NCI-H2107 (cell line): ENCODE measurements around the gene DCBLD2.

ENCODE experiments used
- DNase-seq: peaks from one replicate; lab custom pipeline; 2025; lab: John Stamatoyannopoulos, UW

Gene DCBLD2, protein sequence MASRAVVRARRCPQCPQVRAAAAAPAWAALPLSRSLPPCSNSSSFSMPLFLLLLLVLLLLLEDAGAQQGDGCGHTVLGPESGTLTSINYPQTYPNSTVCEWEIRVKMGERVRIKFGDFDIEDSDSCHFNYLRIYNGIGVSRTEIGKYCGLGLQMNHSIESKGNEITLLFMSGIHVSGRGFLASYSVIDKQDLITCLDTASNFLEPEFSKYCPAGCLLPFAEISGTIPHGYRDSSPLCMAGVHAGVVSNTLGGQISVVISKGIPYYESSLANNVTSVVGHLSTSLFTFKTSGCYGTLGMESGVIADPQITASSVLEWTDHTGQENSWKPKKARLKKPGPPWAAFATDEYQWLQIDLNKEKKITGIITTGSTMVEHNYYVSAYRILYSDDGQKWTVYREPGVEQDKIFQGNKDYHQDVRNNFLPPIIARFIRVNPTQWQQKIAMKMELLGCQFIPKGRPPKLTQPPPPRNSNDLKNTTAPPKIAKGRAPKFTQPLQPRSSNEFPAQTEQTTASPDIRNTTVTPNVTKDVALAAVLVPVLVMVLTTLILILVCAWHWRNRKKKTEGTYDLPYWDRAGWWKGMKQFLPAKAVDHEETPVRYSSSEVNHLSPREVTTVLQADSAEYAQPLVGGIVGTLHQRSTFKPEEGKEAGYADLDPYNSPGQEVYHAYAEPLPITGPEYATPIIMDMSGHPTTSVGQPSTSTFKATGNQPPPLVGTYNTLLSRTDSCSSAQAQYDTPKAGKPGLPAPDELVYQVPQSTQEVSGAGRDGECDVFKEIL

DNA sequence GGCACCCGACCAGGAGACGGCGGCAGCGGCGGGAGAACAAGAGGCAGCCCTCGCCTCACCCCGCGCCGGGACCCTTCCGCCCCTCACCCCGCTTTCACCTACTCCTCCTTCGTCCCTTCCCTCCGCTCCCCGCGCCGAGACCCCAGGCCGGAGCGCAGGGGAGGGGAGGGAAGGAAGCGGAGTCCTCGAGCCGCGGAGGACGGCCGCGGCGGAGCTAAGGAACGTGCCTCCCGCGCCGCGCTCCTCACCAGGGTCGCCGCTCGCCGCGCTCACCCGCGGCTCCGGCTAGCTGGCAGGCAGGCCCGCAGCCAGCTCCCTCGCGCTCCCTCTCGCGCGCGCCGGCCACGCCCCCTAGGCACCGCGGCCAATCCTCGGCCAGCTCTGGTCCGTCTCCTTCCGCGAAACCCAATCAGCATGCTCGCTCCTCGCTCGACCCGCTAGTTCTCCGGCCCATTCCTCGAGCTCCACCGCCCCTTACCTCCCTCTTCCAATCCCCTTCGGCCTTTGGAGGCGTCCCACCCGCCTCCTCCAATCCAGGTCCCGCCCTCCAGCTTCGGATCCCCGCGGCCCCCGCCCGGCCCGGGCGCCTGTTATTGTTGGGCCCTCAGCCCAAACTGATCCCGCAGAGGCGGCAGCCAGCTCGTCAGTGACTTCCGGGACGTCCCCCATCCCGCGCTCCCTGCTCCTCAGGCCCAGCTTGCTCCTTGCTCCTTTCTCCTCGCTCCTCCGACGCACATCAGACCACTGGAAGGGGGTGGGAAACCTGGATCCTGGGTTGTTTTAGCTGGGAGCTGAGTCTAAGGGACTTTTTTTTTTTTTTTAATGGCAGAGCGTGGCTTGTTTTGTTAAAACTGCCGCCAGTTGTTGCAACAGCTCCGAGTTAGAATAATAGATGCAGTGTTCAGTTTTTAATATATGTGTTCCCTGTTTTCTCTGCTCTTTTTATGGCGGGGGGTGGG is at the start of gene DCBLD2:
DCBLD2 (minus strand) TSS at position 304 of the 959 bp plus-strand sequence. CDS start 369 bp downstream, outside the sequence.
- peak; percentile 96 for DNase-seq

DNA sequence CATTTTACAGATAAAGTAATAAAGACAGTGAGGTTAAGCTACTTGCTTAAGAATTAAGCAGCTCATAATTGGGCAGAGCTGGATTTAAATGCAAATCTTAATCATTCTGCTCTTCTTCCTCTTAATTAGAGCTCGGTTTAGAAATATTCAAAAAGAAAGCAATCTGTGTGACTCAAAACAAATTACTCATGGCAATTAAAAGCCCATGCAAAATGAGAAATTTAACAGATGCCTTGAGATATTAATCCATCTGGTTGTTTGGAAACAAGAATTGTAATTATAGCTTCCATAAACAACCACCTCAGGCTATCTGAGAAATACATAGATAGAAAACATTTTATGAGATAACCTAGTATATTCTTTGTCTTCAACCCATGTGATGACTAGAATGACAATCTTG is 44.2 kb upstream of the DCBLD2 start:
- no peak for DNase-seq

GRCh38 chr3:98945101-98945524 is 43.6 kb upstream of the DCBLD2 start:
- no peak for DNase-seq

- no peak for DNase-seq
These were observed 28.9 kb upstream of the DCBLD2 start for GRCh38 chr3:98930413-98930812.

DNA sequence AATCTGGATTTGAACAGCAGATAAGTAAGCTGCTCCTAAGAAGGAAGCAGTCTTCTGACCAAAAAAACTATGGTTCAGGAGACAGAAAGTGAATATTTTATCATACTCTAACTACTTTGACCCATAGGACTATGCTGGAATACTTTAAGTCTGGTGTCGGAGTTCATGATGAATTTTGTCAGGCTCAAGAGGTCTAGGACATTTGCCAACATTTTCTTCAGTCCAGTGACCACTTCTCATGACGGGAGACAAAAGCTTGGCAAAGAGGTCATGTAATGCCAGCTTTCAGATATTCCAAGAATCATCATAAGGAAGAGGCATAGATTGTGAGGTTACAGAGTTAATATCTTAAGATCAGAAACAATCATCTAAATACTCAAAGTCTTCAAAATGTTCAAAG is 20.5 kb upstream of the DCBLD2 start:
- DNase-seq: no peak

DNA sequence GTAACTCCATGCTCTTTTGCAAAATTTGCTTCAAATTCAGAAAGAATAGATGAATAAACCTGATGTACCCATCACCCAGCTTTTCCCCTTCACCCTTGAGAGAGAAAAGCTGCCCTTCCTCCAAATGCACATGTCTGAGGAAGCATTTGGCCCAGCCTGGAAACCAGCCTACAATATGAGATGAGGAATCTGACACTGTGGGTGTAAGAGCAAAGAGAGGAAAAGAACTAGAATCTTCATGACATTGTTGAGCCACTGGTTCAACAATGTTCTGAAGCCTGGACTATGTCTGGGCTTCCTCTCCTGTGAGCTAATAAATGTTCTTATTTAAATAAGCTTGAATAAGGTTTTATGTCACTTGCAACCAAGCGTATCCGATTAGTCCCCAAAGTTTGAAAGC is 18.7 kb upstream of the DCBLD2 start:
- DNase-seq: no peak

GRCh38 chr3:98918586-98918985 is 17.1 kb upstream of the DCBLD2 start:
- no peak for DNase-seq

GRCh38 chr3:98917608-98918007 is 16.1 kb upstream of the DCBLD2 start:
- DNase-seq: no peak

DNA sequence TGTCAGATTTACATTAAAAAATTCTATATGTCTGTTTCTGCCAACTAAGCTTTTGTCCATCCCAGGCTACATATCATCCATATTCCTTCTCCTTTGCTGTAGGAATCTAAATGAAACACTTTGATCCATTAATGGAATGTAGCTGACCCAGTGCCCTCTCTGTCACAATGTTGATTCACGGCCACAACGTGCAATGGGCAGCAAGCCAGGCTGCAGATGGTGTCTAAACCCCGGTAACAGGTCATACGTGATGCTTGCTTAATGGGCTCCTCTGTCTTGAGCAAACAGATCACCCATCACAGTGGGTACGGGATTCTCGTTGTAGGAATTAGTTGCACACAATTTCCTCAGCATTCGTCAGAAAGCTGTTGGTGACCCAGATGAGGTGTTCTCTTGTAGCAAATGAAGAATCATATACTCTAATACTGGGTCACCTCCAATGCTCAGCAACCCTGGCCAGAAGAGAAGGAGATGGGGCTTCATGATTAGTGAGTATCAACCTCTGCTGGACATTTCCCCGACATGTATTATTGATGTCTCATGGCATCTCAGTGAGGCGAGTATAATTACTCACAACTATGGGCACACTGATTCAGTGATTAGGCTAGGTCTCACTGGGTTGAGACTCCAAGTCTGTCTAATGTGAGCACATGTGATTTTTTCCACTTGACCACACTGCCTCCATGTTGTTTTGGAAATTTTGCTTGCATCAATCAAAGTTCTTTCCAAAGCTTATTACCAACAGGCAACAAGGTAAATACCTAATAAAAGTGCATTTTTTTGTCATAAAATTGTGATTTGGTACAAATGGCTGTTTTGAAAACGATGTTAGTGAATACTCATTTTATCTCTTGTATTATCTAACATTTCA is 12.9 kb upstream of the DCBLD2 start:
- DNase-seq: no peak

GRCh38 chr3:98912448-98912847 is 11.0 kb upstream of the DCBLD2 start:
- no peak for DNase-seq

- no peak for DNase-seq
These were observed 4.7 kb upstream of the DCBLD2 start for GRCh38 chr3:98906230-98906629.

DNA sequence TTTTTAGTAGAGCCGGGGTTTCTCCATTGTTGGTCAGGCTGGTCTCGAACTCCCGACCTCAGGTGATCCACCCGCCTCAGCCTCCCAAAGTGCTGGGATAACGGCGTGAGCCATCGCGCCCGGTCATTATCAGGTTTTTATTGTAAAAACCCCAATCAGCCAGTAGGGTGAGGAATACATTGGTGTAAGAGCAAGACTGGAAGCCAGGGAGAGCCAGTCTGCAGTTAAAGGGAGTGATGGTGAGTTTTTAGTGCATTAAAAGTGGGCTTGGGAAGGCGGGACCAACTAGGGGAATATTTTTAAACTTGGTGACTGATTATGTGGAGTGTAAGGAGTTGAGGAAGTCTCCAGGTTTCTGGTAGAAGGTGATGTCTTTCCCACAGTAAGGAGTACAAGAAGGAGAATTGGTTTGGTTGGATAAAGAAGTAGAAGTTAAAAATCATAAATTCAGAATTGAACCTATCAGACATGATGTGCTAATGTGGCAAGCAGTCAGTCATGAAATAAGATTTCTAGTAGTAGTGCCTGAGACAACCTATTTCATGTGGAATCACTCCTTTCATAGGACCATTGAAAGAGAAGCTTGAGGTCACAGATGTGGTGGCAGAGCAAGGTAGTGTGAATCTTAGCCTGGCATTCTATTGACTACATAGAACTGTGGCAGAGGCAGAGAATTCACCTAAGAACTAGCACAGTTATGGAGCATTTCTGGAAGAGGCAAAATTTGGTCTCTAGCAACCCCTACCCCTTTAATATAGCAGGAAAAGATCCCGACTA is 2.4 kb upstream of the DCBLD2 start:
- DNase-seq: no peak

GRCh38 chr3:98903099-98903498 is 1.6 kb upstream of the DCBLD2 start:
- no peak for DNase-seq

- DNase-seq: no peak
These were observed 851 bp upstream of the DCBLD2 start for GRCh38 chr3:98902351-98902740.

GRCh38 chr3:98901119-98901391 is 440 bp downstream of the DCBLD2 start:
- DNase-seq: no peak

DNA sequence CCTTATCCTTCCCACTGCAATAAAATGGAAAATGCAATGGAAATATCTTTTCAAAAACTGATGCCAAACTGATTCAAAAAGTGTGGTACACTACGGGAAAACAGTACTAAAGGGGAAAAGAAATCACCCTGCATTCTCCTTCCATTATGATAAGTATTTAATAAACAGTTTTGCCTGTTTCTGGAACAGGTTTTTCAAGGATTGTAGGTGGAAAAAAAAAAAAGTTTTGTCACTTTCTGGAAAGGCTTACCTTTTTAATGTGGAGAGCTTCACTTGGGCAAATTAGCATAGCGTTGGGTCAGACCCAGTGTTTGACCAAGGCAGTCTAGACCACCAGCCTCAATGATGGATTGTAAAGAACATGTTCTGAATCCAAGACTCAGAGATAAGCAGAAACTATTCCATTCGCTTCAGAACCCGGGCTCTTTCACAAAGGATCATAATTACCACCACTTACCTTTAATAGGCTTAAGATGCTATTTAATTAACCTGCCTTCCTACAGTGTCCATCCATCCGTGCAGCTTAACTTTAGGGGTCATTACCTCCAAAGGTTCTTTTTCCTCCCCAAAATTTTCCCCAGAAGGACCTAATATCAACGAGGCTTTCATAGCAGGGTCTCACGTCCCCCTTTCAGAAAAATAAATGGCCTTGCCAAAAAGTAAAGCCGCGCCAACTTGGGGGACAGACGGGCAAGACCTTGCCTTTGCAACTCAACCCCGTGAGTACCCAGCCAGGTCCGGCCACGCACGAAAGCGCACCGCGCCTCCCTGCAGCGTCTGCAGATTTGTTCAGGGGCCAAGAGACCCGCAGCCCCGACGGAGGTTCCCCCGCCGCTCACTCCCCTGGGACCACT is 1.0 kb downstream of the DCBLD2 start:
- DNase-seq: no peak

DNA sequence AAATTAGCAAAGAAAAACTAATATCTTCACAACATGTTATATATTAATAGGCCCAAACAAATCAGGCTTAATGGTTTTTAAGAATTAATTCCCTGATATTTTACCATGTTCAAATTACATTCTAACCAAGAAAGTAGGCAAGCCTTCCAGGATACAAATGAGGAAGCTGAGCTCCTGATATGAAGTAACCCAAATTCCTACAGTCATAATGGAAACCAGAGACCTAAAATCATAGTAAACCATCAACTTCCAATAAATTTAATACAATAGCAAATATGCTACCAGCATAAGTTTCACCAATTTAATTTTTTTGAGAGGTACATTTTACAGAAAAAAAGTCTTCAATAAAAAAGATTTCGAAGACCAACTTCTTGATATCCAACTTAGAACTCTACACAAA is 3.8 kb downstream of the DCBLD2 start:
- no peak for DNase-seq

GRCh38 chr3:98894791-98895576 is 6.5 kb downstream of the DCBLD2 start:
- no peak for DNase-seq

GRCh38 chr3:98893740-98894139 is 7.8 kb downstream of the DCBLD2 start:
- no peak for DNase-seq
